Posterior cingulate gyrus (tissue), 11 donors: Measurements from ENCODE around the gene NOL6.
"Not testable (repeated sequence)": the region's sequence is repeated elsewhere in the genome, so short reads cannot be mapped to it uniquely, and the experiment has no call there.

Source experiments
- DNase-seq, 10 donors: peaks; one replicate each; pipeline versions ENCODE4 v3.0.0 to v3.0.0-alpha.2; 2020 to 2021; ENCODE audit warnings: mixed read lengths in 3 of 10
- intact Hi-C: fragments of 100-400 bp; cut with DNase I; formaldehyde crosslinking; loops from one replicate; pipeline ENCODE4 v1.15.1; 2023

The NOL6 gene, protein sequence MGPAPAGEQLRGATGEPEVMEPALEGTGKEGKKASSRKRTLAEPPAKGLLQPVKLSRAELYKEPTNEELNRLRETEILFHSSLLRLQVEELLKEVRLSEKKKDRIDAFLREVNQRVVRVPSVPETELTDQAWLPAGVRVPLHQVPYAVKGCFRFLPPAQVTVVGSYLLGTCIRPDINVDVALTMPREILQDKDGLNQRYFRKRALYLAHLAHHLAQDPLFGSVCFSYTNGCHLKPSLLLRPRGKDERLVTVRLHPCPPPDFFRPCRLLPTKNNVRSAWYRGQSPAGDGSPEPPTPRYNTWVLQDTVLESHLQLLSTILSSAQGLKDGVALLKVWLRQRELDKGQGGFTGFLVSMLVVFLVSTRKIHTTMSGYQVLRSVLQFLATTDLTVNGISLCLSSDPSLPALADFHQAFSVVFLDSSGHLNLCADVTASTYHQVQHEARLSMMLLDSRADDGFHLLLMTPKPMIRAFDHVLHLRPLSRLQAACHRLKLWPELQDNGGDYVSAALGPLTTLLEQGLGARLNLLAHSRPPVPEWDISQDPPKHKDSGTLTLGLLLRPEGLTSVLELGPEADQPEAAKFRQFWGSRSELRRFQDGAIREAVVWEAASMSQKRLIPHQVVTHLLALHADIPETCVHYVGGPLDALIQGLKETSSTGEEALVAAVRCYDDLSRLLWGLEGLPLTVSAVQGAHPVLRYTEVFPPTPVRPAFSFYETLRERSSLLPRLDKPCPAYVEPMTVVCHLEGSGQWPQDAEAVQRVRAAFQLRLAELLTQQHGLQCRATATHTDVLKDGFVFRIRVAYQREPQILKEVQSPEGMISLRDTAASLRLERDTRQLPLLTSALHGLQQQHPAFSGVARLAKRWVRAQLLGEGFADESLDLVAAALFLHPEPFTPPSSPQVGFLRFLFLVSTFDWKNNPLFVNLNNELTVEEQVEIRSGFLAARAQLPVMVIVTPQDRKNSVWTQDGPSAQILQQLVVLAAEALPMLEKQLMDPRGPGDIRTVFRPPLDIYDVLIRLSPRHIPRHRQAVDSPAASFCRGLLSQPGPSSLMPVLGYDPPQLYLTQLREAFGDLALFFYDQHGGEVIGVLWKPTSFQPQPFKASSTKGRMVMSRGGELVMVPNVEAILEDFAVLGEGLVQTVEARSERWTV

DNA sequence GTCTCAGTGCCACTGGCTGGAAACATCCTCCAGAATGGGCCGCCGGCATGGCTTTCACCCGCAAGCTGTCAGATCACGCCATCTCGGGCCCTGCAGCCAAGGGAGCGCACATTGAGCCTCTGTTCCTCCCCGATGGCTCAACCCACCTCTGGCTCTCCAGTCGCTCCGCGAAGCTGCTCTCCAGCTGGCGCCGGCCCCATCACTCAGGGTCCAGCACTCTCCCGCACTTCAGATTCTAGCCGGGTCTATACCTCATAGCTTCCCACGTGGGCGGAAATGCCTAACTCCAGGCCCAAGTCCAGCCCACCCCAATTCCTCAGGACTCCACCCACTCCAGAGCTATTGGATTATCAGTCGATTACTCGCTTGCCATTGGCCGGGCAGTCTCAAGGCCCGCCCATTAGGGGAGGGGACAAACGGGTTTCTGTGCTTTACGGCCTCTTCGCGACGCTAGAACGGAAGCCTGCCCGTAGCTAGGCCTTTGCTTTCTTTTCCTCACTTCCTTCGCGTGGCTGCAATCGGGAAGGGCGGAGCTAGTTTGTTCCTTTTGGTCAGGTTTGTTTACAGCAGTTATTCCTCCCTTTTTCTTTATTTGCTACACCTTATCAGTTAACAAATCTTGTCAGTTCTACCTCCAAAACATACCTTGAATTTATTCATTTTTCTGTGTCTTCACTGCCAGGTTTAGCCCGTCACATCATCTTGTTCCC, at the start of gene NOL6:
Gene NOL6, minus strand, starts transcription at position 282 of the 710 bp plus-strand sequence. Its CDS starts 82 bp downstream, at position 200.
- peak; percentile 95 to 100 (median 97) for DNase-seq
- intact Hi-C loops = loop anchor here (2.0 to 10.0 kb wide), 2 partner anchors 37 to 179 kb away; partner anchors contain the start of gene NFX1

DNA sequence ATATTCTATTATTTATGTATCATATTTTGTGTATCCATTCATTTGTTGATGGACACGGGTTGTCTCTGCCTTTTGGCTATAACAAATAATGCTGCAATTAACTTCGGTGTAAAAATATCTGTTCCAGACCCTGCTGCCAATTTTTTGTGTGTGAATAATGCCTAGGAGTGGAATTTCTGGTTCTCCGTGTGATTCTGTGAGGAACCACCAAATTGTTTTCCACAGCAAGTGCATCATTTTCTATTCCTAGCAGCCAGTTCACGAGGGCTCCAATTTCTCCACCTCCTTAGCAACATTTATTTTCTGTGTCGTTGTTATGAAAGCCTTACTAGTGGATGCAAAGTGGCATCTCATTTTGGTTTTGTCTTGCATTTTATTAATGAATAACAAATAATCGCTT, 48.1 kb upstream of the NOL6 start:
- DNase-seq, intact Hi-C loops: not testable (repeated sequence)

DNA sequence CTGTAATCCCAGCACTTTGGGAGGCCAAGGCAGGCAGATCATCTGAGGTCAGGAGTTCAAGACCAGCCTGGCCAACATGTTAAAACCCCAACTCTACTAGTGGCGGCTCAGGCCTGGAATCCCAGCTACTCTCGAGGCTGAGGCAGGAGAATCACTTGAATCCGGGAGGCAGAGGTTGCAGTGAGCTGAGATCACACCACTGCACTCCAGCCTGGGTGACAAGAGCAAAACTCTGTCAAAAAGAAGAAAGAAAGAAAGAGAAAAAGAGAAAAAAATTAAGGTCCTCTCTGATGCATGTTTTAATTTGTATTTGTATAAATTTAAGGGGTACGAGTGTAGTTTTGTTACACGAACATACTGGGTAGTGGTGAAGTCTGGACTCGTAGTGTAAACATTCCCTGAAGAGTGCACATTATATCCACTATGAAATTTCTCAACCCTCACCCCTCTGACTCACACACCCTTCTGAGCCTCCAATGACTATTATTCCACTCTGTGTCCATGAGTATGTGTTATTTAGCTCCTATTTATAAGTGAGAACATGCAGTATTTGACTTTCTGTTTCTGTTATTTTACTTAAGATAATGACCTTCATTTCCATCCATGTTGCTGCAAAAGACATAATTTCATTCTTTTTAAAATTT, 44.3 kb upstream of the NOL6 start:
- DNase-seq, intact Hi-C loops: not testable (repeated sequence)

DNA sequence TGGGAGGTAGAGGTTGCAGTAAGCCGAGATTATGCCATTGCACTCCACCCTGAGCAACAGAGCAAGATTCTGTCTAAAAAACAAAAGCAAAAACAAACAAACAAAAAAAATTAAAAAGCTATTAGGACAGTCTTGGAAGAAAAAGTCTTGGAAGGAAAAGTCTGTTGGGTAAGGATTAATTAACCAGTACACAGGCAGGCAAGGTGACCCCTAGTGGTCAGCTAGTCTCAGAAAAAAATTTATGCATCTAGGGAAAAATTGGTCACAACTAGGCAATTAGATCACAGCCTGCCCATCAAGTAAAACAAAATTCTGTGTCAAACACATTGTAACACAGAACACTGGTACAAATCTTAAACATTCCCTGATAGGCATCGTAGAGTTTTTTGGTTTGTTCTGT, 43.6 kb upstream of the NOL6 start:
- intact Hi-C loops = no loop called here
- DNase-seq = peak in 2 of 10 donors; percentile 13 to 36

DNA sequence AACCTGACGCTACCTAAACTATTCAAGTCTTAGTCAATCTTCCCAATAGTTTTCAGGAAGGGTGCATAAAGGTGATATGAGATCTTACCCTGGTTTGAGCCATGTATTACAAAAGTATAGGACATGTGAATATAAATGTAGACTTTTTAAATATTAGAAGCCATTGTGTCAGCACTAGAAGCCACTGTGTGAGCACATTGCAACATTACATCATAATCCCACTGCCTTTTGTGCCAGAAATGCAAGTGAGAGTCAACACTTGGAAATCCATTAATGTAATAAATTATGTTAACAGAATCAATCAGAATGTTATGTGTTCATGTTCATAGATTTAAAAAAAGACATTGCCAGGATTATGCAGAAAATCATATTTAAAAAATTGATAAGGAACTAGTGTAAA, 42.7 kb upstream of the NOL6 start:
- intact Hi-C loops, DNase-seq: not testable (repeated sequence)

DNA sequence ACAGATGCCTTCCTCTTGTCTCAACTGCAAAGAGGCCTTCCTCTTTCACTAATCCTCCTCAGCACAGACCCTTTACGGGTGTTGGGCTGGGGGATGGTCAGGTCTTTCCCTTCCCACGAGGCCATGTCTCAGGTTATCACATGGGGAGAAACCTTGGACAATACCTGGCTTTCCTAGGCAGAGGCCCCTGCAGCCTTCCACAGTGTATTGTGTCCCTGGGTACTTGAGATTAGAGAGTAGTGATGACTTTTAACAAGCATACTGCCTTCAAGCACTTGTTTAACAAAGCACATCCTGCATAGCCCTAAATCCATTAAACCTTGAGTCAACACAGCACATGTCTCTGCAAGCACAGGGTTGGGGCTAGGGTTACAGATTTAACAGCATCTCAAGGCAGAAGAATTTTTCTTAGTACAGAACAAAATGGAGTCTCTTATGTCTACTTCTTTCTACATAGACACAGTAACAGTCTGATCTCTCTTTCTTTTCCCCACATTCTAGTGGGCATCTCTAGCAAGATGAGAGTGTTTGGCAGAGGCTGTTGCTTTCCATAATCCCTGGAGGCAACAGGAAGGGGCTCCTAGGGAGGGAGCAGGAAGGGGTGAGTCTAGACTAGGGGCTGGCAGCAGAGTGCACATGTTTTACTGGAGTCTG, 41.7 kb upstream of the NOL6 start:
- DNase-seq, intact Hi-C loops: not testable (repeated sequence)

DNA sequence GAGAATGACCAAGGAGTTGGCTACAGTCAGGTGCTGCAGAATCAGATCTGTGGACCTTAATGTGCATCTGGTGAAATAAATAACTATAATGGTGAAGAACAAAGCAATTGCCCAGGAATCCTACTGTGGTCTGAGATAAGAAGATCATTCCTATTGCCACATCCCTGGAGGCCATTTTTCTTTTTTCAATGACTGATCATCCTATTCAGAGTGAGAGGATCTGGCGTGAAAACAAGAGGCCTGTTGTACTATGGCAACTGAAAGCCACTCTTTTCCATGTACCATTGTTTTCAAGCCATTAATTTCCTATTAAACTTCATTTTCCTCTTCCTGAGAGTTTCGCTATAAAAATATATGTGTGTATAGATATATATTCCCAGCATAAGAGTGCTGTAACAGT, 38.8 kb upstream of the NOL6 start:
- intact Hi-C loops, DNase-seq: not testable (repeated sequence)

DNA sequence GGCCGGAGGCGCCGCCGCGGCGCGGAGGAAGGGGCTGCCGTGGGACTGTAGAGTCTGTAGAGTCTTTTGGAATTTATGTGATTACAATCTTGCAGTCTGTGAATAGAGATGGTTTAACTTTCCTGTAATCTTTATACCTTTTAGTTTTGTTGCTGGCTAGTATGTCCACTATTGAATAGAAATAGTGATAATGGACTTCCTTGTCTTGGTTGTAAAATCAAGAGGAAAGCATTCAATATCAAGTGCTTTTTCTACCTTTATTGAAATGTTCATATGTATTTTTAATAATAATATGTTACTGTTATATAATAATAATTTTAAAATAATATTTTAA, 37.4 kb upstream of the NOL6 start:
- DNase-seq = not testable (repeated sequence)
- intact Hi-C loops = loop anchor here (2.0 kb wide), 1 partner anchor 38 kb away; the partner anchor contains the start of gene NOL6

DNA sequence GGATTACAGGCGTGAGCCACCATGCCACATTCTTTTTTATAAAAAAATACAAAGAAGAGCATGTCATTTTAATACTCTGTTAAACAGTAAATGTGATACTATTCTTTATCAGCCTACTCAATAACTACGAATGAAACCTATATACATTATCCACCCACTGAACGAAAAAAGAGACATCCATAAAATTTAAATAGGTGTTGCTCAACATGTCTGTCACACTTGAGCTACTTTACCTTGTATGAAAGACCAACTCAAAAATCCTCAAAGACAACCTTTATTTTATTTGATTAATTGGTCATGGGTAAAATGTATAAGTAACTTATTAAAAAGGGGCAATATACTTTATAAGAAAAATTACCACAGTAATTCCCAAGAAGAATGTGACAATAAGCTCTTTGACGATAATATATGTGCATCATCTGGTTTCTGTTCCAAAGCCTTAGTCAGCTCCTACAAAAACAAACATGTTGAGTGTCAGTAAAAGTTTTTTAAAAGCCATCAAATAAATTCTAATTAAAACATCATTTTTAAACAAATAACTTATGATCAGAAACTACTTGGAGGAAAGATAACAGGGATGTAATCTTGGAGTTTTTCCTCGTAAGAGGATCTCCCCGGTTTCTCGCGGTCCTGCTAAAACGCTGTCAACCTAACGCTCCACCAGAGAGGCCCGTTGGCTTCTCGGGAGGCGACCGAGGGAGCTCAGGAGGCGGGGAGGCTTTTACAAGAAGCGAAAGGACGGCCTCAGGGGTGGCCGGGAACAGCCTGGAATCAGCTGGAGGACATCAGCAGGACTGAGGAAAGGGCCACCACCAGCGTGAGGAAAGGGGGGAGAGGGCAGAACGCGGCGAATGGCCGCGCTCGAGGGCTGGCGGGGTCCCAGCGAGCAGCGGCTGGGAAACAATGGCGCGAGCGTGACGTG, 36.8 kb upstream of the NOL6 start:
- DNase-seq = peak; percentile 51 to 94 (median 65)
- intact Hi-C loops = loop anchor here (2.0 kb wide), 1 partner anchor 38 kb away; the partner anchor contains the start of gene NOL6

DNA sequence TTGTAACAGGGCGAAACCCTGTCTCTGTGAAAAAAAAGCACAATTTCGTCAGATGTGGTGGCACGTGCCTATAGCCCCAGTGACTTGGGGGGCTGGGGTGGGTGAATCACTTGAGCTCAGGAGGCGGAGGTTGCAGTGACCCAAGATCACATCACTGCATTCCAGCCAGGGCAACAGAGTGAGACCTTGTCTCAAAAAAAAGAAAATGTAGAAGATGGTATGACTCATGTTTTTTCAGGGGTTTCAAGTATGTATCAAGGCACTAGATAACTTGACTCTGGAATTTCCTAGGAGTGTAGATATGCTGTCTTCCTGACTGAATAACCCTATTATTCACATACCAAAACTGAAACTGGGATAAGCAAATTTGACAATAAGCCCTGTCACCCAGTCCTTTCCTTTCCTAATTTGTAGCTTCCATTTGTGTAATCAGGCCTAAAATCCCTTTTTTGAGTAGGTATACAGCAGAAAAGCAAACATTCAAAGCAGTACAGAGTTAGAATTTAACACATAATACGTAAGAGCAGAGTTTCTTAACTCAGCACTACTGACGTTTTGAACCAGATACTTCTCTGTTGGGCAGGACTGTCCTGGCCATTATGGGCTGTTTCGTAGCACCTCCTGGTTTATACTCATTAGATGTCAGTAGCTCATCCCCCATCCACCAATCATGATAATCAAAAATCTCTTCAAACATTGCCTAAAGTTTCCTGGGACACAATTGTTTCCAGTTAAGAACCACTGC, 33.1 kb upstream of the NOL6 start:
- intact Hi-C loops = no loop called here
- DNase-seq = no peak

DNA sequence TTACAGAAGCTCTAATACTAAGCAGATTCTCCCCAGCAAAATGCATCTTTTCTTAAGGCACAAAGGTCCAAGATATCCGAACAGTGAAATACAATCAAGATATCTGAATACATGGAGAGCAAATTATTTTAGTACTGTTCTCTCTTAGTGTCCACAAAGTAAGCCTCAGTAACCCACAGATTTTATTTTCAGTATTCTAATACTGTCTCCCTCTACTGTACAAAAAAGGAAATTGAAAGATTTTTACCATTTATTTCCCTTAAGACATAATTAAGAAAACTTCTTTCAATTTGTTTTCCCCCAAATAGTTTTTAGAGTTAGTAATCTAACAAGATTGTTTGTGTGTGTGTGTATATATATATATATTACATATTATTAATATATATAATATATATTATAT, 24.7 kb upstream of the NOL6 start:
- intact Hi-C loops = no loop called here
- DNase-seq = no peak

DNA sequence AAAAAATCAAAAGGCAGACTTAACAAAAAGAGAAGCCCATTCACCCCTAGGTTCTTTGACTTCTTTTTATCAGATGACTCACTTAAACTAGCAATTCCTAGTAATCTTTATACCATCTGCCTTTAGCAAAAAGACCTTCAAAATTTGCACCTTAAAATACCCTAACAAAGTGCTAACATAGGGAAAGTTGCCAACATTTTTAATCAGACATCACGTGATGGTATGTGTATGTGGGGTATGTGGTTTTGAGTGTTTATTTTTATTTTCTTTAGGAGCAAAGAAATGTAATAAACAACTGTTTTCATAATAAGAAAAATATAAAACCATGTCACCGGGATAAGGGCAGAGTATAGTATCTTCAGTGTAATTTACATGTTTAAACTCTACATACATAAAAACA, 20.1 kb upstream of the NOL6 start:
- DNase-seq, intact Hi-C loops: not testable (repeated sequence)

DNA sequence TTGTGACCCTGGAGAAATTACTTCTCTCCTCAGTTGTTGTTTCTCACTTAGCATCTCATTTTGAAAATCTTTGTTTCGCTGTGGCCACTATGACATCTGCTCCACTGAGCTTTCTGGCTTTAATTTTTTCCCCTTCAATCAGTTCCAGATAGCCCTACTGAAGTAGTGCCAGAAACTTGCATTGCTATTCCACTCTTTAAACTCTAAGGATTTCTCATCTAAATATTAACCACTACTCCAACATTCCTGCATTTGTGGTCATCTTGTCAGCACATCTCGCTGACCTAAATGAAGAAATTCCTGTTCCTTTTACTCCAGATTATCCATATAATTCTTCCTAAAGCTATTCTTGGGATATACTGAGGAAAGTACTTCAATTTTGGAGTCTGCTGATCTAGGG, 15.3 kb upstream of the NOL6 start:
- no peak for DNase-seq
- intact Hi-C loops = no loop called here

DNA sequence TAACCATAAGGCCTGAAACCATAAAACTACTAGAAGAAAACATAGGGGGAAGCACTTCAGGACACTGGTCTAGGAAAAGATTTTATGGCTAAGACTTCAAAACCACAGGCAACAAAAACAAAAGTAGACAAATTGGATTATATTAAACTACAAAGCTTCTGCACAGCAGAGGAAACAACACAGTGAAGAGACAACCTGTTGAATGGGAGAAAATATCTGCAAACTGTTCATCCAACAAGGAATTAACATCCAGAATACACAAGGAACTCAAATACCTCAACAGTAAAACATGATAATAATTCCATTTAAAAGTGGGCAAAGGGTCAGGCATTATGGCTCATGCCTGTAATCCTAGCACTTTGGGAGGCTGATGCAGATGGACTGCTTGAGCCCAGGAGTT, 11.6 kb upstream of the NOL6 start:
- intact Hi-C loops, DNase-seq: not testable (repeated sequence)

DNA sequence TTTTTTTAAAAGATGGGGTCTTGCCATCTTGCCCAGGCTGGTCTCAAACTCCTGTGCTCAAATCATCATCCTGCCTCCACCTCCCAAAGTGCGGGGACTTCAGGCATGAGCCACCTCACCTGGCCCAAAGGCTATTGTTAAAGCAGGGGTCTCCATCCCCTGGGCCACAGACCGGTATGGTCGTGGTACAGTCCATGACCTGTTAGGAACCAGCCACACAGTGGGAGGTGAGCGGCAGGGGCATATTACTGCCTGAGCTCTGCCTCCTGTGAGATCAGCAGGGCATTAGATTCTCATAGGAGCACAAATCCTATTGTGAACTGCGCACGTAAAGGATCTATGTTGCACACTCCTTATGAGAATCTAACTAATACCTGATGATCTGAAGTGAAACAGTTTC, 7.3 kb upstream of the NOL6 start:
- intact Hi-C loops = no loop called here
- no peak for DNase-seq

DNA sequence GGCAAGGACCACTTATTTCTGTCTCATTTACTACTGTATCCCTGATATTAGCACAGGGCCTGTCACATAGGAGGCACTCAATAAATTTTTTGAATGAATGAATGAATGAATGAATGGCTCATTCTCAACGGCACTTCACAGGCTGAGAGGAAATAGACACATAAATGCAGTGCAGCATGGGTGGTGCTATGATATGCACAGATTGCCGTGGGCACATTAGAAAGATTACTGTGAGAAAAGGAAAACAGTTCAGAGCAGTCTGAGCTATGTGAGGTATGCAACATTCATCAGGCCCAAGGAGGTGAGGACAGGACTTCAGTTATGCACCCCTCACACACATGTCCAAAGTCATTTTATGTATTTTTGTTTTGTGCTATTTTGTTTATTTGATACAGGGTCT, 6.4 kb upstream of the NOL6 start:
- intact Hi-C loops = no loop called here
- DNase-seq = no peak

DNA sequence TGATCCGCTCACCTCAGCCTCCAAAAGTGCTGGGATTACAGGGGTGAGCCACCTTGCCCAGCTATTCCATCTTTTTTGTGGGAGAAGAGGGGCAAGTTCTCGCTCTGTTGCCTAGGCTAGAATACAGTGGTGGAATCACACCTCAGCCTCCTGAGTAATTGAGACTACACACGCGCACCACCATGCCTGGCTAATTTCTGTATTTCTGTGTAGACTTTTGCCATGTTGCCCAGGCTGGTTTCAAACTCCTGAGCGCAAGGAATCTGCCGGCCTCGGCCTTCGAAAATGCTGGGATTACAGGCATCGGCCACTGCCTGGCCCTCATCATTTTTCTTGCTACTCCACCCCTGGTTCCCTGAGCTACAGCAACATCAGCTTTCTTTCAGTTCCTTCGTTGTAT, 2.8 kb upstream of the NOL6 start:
- intact Hi-C loops = loop anchor here (10.0 kb wide), 1 partner anchor 182 kb away; the partner anchor contains the start of gene NFX1
- peak in 2 of 10 donors; percentile 31 to 52 for DNase-seq
